ENCODE data around the gene LHX4. TPM values are rescaled to one million over a fixed set of nuclear protein-coding genes. Genes with fewer than 3 reads are reported as not detected.

LHX4 gene
- total RNA-seq, 1 donor from 2014 or later, result under 0.01 TPM

DNA sequence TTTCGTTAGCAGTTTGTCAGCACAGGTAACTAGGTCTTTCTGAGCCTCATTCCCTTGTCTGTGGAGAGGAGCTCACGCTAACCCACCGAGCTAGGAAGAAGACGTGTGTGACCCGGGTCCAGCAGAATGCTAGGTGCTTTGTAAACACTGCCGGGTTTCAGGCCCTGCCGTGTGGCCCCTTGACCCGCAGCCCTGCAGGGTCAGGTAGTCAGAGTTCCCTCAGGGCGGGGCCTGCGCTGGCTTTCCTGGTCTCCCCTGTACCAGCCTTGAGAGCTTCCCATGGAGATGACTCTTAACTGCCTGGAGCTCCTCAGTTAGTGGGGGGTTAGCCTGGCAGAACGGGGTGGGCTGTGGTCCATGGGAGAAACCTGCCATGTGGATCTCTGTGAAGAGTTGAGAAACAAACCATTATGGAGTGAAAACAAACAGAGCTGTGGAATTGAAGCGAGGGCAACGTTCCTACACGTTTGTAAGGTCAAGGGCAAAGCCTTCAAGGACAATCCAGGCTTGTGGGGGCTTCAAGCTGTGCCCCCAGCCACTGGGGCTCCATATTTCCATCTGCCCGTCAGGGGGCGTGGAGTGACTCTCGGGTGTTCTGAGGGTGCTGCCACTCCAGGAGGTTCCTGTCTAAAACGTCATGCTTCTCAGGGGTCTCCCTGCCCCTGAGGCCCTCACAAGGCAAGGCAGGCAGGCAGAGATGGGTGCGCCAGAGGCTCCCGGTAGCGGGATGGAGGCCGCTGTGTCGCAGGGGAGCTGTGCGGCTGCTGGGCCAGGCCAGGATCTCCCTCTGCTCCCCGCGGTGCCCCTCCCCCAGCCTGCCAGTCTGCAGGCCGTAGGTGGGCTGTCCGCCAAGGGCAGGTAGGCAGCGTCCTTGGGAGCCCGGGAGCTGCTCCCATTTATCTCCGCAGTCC, 23.8 kb downstream of the LHX4 start:
- TF ChIP-seq, protein P1, sequence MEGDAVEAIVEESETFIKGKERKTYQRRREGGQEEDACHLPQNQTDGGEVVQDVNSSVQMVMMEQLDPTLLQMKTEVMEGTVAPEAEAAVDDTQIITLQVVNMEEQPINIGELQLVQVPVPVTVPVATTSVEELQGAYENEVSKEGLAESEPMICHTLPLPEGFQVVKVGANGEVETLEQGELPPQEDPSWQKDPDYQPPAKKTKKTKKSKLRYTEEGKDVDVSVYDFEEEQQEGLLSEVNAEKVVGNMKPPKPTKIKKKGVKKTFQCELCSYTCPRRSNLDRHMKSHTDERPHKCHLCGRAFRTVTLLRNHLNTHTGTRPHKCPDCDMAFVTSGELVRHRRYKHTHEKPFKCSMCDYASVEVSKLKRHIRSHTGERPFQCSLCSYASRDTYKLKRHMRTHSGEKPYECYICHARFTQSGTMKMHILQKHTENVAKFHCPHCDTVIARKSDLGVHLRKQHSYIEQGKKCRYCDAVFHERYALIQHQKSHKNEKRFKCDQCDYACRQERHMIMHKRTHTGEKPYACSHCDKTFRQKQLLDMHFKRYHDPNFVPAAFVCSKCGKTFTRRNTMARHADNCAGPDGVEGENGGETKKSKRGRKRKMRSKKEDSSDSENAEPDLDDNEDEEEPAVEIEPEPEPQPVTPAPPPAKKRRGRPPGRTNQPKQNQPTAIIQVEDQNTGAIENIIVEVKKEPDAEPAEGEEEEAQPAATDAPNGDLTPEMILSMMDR (IDR thresholded peaks at IDR 0.05; ENCODE audit: insufficient read depth, low read length, severe bottlenecking), result no peak
- no peaks in the 10 kb centered on the region for H3K27me3 ChIP-seq (ENCODE audit: control insufficient read depth, insufficient read depth, low read length)
- H3K36me3 ChIP-seq (ENCODE audit: control insufficient read depth, insufficient read depth, low read length), result no peaks in the 10 kb centered on the region
- FAIRE-seq (no peak), DNase-seq (ENCODE audit: low read depth) (no peak)
- no peak overlapping the region for H3K4me3 ChIP-seq (ENCODE audit: low read depth, low read length)

DNA sequence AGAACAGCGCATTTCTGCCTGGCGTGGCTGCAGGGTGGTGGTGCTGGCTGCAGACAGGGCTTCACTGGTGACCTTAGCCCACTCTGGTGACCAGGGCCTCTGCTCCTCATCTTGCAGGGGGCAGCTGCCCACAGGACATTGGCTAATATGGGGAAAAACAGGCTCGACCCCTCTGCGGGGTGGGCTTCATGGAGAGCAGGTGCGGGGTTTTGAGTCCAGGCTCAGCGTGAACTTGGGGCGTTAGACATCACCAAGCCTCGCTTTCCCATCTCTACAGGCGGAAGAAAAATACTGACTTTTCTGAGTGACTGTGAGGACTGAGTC, 24.4 kb downstream of the LHX4 start:
- H3K36me3 ChIP-seq (ENCODE audit: control insufficient read depth, insufficient read depth, low read length), result no peaks in the 10 kb centered on the region
- TF ChIP-seq, protein P1 (IDR thresholded peaks at IDR 0.05; ENCODE audit: insufficient read depth, low read length, severe bottlenecking), result no peak
- H3K27me3 ChIP-seq (ENCODE audit: control insufficient read depth, insufficient read depth, low read length), result no peaks in the 10 kb centered on the region
- H3K4me3 ChIP-seq (ENCODE audit: low read depth, low read length), result no peak overlapping the region
- no peak for DNase-seq (ENCODE audit: low read depth)
- no peak for FAIRE-seq

DNA sequence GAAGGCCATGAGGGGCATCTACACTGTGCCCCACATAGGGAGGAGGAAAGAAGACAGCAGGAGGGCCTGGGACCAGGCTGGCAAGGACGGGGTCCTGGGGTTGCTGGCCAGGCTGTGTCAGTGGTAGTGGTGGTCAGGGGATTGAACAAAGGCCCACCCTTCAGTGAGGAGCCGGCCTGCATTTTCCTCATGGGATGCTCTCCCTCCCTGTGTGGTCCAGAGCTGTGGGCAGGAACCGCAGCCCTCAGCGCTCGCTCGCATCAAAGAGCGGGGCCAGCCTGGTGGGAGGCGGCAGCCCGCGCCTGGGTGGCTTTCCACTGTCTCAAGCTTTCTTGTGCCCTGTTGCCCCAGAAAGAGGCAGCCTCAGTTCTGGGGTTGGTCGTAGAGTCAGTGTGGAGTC, 24.8 kb downstream of the LHX4 start:
- no peaks in the 10 kb centered on the region for H3K27me3 ChIP-seq (ENCODE audit: control insufficient read depth, insufficient read depth, low read length)
- H3K4me3 ChIP-seq (ENCODE audit: low read depth, low read length), result no peak overlapping the region
- TF ChIP-seq, protein P1 (IDR thresholded peaks at IDR 0.05; ENCODE audit: insufficient read depth, low read length, severe bottlenecking), result no peak
- DNase-seq (ENCODE audit: low read depth) (no peak), FAIRE-seq (no peak)
- no peaks in the 10 kb centered on the region for H3K36me3 ChIP-seq (ENCODE audit: control insufficient read depth, insufficient read depth, low read length)

DNA sequence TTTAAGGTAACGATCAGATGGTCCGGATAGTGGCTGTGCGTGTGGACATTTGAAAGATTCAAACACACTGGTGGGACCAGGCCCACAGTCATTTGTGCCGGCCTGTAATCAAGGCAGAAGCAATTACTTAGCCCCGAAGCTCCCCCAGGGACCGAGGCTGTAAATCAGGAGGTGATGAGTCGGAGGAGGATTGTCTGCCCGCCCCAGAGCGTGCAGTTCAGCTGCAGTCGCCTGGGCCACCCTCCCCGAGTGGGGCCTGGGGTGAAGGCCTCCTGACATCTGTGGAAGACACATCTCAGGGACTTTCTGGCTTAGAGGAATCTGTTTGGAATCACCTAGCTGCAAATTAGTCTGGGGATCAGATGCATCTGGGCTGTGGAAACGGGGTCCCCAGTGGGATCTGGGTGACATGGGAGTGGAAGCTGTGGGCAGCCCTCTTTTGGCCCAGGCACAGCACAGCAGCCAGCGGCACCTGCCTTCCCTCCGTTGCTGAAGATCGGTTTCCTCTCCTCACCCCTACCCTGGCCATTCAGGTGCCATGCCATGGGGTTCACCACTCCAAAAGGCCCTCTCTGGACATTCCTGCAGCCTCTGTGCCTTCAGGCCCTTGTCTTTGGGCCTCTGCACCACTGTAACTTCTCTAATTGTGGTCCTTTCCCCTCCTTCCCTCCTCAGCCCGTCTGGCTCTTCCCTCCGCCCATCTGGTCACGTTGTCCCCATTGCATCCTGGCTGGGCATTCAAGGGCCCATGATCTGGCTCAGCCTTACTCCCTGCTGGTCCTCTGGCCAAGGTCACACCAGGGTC, 25.7 kb downstream of the LHX4 start:
- FAIRE-seq (no peak), DNase-seq (ENCODE audit: low read depth) (no peak)
- Histone ChIP-seq H3K27me3 (ENCODE audit: control insufficient read depth, insufficient read depth, low read length) (no peaks in the 10 kb centered on the region), H3K36me3 (ENCODE audit: control insufficient read depth, insufficient read depth, low read length) (no peaks in the 10 kb centered on the region), H3K4me3 (ENCODE audit: low read depth, low read length) (no peak overlapping the region)
- TF ChIP-seq, protein P1 (IDR thresholded peaks at IDR 0.05; ENCODE audit: insufficient read depth, low read length, severe bottlenecking), result no peak

DNA sequence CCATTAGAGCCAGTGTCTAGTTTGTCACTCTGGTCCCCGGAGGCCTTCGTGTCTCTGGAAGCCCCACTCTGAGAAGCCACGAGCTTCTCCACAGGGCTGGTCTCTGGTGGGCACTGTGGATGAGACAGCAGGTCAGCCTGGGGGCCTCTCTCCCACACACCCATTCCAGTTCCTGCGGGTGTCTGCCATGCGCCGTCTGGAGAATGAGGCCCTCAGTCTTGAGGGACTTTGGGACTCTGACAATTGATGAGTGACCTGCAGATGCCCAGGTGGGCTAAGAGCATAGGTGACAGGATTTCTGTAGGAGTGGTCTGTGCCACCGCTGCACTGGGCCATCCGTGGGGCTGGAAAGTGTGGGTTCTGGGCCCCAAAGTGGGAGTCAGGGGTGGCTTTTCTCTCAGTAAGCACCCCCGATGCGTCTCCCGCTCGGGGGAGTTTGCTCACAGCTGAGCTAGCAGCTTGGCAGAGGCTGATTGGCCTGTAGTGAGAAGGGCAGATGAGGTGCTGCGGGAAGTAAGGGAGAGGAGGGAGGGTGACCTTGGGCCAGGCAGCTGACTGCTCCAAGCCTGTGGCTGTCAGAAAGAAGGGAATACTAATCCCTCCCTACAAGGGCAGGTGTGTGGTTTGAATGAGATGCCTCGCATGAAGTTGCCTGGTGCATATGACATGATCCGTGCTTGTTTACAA, 26.4 kb downstream of the LHX4 start:
- DNase-seq (ENCODE audit: low read depth) (no peak), FAIRE-seq (no peak)
- TF ChIP-seq, protein P1 (IDR thresholded peaks at IDR 0.05; ENCODE audit: insufficient read depth, low read length, severe bottlenecking), result no peak
- H3K36me3 ChIP-seq (ENCODE audit: control insufficient read depth, insufficient read depth, low read length), result no peaks in the 10 kb centered on the region
- no peak overlapping the region for H3K4me3 ChIP-seq (ENCODE audit: low read depth, low read length)
- no peaks in the 10 kb centered on the region for H3K27me3 ChIP-seq (ENCODE audit: control insufficient read depth, insufficient read depth, low read length)

All from bronchial epithelial cell (primary cell).